ENCODE data around the gene NECTIN4.

NECTIN4 gene

GRCh38 chr1:161021970-161022353 lies 67.4 kb downstream of the NECTIN4 start:
- Histone ChIP-seq H3K4me2 (ENCODE audit: insufficient read depth, low read length) (no peak overlapping the region), H3K27me3 (ENCODE audit: insufficient read depth, low read length, poor library complexity) (no peaks in the 10 kb centered on the region), H3K4me3 (ENCODE audit: low read depth in 1 of 2, low read length in 2 of 2) (no peak overlapping the region), H3K9me3 (ENCODE audit: insufficient read depth, low read length, severe bottlenecking) (no peaks in the 10 kb centered on the region), H3K79me2 (ENCODE audit: insufficient read depth, low read length) (no peaks in the 10 kb centered on the region), H3K27ac (ENCODE audit: low read length) (no peak overlapping the region), H3K4me1 (ENCODE audit: insufficient read depth, low read length) (no peaks in the 10 kb centered on the region), H3K9ac (ENCODE audit: low read depth, low read length) (no peak overlapping the region), H3K36me3 (ENCODE audit: insufficient read depth, low read length) (no peaks in the 10 kb centered on the region), H2AFZ (ENCODE audit: low read depth, low read length) (no peak overlapping the region), H4K20me1 (ENCODE audit: insufficient read depth, low read length) (no peaks in the 10 kb centered on the region)
- DNase-seq = no peak
- no peak for ATAC-seq (ENCODE audit: insufficient read depth, low read depth)
- TF ChIP-seq EZH2 (IDR thresholded peaks at IDR 0.05; ENCODE audit: borderline replicate concordance, low read depth, low read length, severe bottlenecking) (no peak), CTCF (IDR thresholded peaks at IDR 0.05; ENCODE audit: borderline replicate concordance, extremely low read depth, low read length, poor library complexity, severe bottlenecking) (no peak)

- H3K4me1 ChIP-seq (ENCODE audit: insufficient read depth, low read length) = no peaks in the 10 kb centered on the region
- DNase-seq = no peak
Measured at GRCh38 chr1:161021165-161021969, 68.0 kb downstream of the NECTIN4 start.

More at GRCh38 chr1:161021165-161021969, 68.0 kb downstream of the NECTIN4 start:
- H3K79me2 ChIP-seq (ENCODE audit: insufficient read depth, low read length) = no peaks in the 10 kb centered on the region
- no peak overlapping the region for H3K4me2 ChIP-seq (ENCODE audit: insufficient read depth, low read length)
- no peak overlapping the region for H3K27ac ChIP-seq (ENCODE audit: low read length)
- H4K20me1 ChIP-seq (ENCODE audit: insufficient read depth, low read length) = no peaks in the 10 kb centered on the region
- no peaks in the 10 kb centered on the region for H3K9me3 ChIP-seq (ENCODE audit: insufficient read depth, low read length, severe bottlenecking)
- peak; percentile 55; the same call in 2 of the 3 replicates for ATAC-seq (ENCODE audit: insufficient read depth, low read depth)
- H2AFZ ChIP-seq (ENCODE audit: low read depth, low read length) = no peak overlapping the region
- H3K4me3 ChIP-seq (ENCODE audit: low read depth in 1 of 2, low read length in 2 of 2) = no peak overlapping the region
- TF ChIP-seq CTCF (IDR thresholded peaks at IDR 0.05; ENCODE audit: borderline replicate concordance, extremely low read depth, low read length, poor library complexity, severe bottlenecking) (no peak), EZH2 (IDR thresholded peaks at IDR 0.05; ENCODE audit: borderline replicate concordance, low read depth, low read length, severe bottlenecking) (no peak)
- no peaks in the 10 kb centered on the region for H3K36me3 ChIP-seq (ENCODE audit: insufficient read depth, low read length)
- no peak overlapping the region for H3K9ac ChIP-seq (ENCODE audit: low read depth, low read length)
- H3K27me3 ChIP-seq (ENCODE audit: insufficient read depth, low read length, poor library complexity) = no peaks in the 10 kb centered on the region
